CD4-positive, alpha-beta T cell (primary cell): ENCODE data around the gene ADAMTSL1. TPM values are rescaled to one million over a fixed set of nuclear protein-coding genes. Genes with fewer than 3 reads are reported as not detected.

Experiments
- ATAC-seq: fragments of 200-7000 bp; cut with Tn5 transposase; one replicate; pipeline ENCODE4 v1.10.0; 2022; ENCODE audit warnings: mild to moderate bottlenecking; ENCODE audit not compliant: poor library complexity
- CTCF ChIA-PET: fragments of 350-600 bp; sonication (Branson Sonifier 250); formaldehyde crosslinking; loops from one replicate; lab custom pipeline; 2021; ENCODE audit warnings: antibody characterized with exemption, inconsistent platforms; lab: Charles Lee
- POLR2A ChIA-PET: fragments of 350-600 bp; sonication (Branson Sonifier 250); formaldehyde crosslinking; loops from one replicate; lab custom pipeline; 2021; ENCODE audit warnings: antibody characterized with exemption, inconsistent platforms; lab: Charles Lee
- DNase-seq, 14 experiments: peaks; one replicate each; pipeline ENCODE4 v3.0.0-alpha.2; 2013 to 2020; ENCODE audit warnings: mixed read lengths in 2 of 14
- H3K27ac ChIP-seq, 2 donors: one replicate each; pipeline versions ENCODE4 v1.5.1 to v1.7.0; 2013; ENCODE audit warnings: low read length in 2 of 2, low read depth in 1 of 2, mild to moderate bottlenecking in 1 of 2
- H3K27me3 ChIP-seq, 2 experiments: 1 replicate in 1 of 2; 2 replicates in 1 of 2; pipeline versions ENCODE4 v1.6.1 to v1.7.0; 2013; ENCODE audit warnings: low read length in 2 of 2, control low read depth in 1 of 2, mild to moderate bottlenecking in 1 of 2, moderate library complexity in 1 of 2; ENCODE audit not compliant: insufficient read depth in 2 of 2, control insufficient read depth in 1 of 2
- H3K36me3 ChIP-seq: one replicate; pipeline ENCODE4 v1.6.1; 2013; ENCODE audit warnings: low read length, control low read depth; ENCODE audit not compliant: insufficient read depth
- H3K4me1 ChIP-seq: one replicate; pipeline ENCODE4 v1.6.1; 2013; ENCODE audit warnings: low read length, control low read depth; ENCODE audit not compliant: insufficient read depth
- H3K4me3 ChIP-seq: one replicate; pipeline ENCODE4 v1.5.1; 2013; ENCODE audit warnings: mild to moderate bottlenecking, low read length, moderate library complexity
- H3K9me3 ChIP-seq, 2 experiments: 1 replicate in 1 of 2; 2 replicates in 1 of 2; pipeline versions ENCODE4 v1.6.1 to v1.7.0; 2013; ENCODE audit warnings: low read length in 2 of 2, mild to moderate bottlenecking in 2 of 2, control low read depth in 1 of 2, moderate library complexity in 1 of 2; ENCODE audit not compliant: control insufficient read depth in 1 of 2, insufficient read depth in 1 of 2
- H3K27ac Mint-ChIP-seq: one replicate; pipeline ENCODE4 v1.8.0; 2020; ENCODE audit warnings: mixed read lengths
- H3K27me3 Mint-ChIP-seq: one replicate; pipeline ENCODE4 v1.8.0; 2021; ENCODE audit warnings: mixed read lengths
- H3K36me3 Mint-ChIP-seq: one replicate; pipeline ENCODE4 v1.8.0; 2021; ENCODE audit warnings: low read depth, mixed read lengths
- H3K4me1 Mint-ChIP-seq: one replicate; pipeline ENCODE4 v1.8.0; 2021; ENCODE audit warnings: low read depth, mixed read lengths
- H3K4me3 Mint-ChIP-seq: one replicate; pipeline ENCODE4 v1.8.0; 2020; ENCODE audit warnings: mild to moderate bottlenecking, mixed read lengths
- H3K9me3 Mint-ChIP-seq: one replicate; pipeline ENCODE4 v1.8.0; 2020; ENCODE audit warnings: mixed read lengths
- intact Hi-C, 2 experiments: fragments of 100-400 bp; cut with DNase I in 1 of 2; cut with micrococcal nuclease in 1 of 2; formaldehyde crosslinking; loops; one replicate each; pipeline versions ENCODE4 v1.15.1 to v1.9.0; 2023 to 2025; cut with DNase I, micrococcal nuclease
- total RNA-seq, 174 experiments: library from RNA in 2 of 174; stranded (reverse) in 2 of 174; gene quantifications; one replicate each; pipeline ENCODE4 v1.2.3 and lab custom pipeline; 2021 to 2026
- TF ChIP-seq, protein P1 (sequence below): fragments of 200-600 bp; IDR thresholded peaks from one replicate; pipeline ENCODE4 v1.8.0; 2022; ENCODE audit warnings: antibody characterized with exemption, mild to moderate bottlenecking

The ADAMTSL1 gene
- total RNA-seq, 2 experiments from 2014 or later = not detected

DNA sequence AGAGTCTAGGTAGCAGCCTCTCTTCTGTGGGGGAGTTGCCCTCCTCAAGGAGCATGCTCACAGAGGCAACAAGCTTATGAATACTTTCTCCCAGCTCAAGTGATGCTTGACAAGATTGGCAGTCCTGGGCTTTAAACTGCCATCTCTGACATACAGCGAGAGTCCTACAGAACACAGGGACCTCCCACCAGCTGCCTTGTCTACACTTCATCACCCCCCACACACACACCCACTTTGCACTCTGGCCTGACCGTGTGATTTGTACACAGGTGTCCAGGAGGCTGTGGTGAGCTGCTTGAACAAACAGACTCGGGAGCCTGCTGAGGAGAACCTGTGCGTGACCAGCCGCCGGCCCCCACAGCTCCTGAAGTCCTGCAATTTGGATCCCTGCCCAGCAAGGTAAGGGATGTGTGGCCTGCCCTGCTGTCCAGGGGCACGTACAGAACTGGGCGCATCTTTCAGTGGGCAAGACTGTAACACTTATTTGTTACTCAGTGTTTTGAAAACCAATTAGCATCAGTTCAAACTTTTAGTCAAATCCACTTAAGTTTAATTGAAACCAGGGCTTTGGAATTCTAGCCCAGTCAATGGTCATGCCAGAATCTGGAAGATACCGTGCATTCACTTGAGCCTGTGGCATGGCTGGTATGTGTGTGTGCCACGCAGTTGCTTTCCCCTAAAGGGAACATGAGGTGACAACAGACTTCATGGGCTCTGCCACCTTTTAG lies 247.5 kb downstream of the ADAMTSL1 start:
- CTCF ChIA-PET = no interaction called here
- ATAC-seq = no peak

DNA sequence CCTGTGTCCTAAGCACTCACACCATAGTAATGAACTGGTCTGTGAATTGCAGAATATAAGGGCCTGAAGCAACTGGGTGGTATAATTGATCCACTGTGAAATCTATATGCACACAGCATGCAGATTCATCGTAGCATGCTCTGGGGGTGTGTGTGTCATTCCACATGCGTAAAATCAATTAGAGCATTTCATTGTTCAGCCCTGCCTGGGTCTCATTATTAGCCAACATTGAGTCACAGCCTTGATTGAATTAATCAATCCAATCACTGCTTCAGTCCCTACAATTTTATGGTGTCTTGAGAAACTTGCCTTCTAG lies 248.0 kb downstream of the ADAMTSL1 start:
- Histone ChIP-seq H3K27ac (no peak overlapping the region), H3K27me3 (no peaks in the 10 kb centered on the region), H3K36me3 (no peaks in the 10 kb centered on the region), H3K4me3 (no peak overlapping the region), H3K9me3 (no peaks in the 10 kb centered on the region), H3K4me1 (no peaks in the 10 kb centered on the region)
- no peak overlapping the region for H3K27ac Mint-ChIP-seq
- DNase-seq = no peak
- CTCF ChIA-PET = no interaction called here
- intact Hi-C loops = no loop called here
- TF ChIP-seq, protein P1, sequence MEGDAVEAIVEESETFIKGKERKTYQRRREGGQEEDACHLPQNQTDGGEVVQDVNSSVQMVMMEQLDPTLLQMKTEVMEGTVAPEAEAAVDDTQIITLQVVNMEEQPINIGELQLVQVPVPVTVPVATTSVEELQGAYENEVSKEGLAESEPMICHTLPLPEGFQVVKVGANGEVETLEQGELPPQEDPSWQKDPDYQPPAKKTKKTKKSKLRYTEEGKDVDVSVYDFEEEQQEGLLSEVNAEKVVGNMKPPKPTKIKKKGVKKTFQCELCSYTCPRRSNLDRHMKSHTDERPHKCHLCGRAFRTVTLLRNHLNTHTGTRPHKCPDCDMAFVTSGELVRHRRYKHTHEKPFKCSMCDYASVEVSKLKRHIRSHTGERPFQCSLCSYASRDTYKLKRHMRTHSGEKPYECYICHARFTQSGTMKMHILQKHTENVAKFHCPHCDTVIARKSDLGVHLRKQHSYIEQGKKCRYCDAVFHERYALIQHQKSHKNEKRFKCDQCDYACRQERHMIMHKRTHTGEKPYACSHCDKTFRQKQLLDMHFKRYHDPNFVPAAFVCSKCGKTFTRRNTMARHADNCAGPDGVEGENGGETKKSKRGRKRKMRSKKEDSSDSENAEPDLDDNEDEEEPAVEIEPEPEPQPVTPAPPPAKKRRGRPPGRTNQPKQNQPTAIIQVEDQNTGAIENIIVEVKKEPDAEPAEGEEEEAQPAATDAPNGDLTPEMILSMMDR = no peak
- H3K27me3 Mint-ChIP-seq = no peaks in the 10 kb centered on the region
- POLR2A ChIA-PET = no interaction called here
- no peak for ATAC-seq
- H3K9me3 Mint-ChIP-seq = no peaks in the 10 kb centered on the region
- no peaks in the 10 kb centered on the region for H3K4me1 Mint-ChIP-seq
- H3K36me3 Mint-ChIP-seq = no peaks in the 10 kb centered on the region
- no peak overlapping the region for H3K4me3 Mint-ChIP-seq

More for the DNA sequence above, 247.5 kb downstream of the ADAMTSL1 start:
- no peak overlapping the region for H3K4me3 Mint-ChIP-seq
- TF ChIP-seq, protein P1 = no peak
- Histone ChIP-seq H3K27me3 (no peaks in the 10 kb centered on the region), H3K4me1 (no peaks in the 10 kb centered on the region), H3K36me3 (no peaks in the 10 kb centered on the region), H3K27ac (no peak overlapping the region), H3K4me3 (no peak overlapping the region), H3K9me3 (no peaks in the 10 kb centered on the region)
- H3K9me3 Mint-ChIP-seq = no peaks in the 10 kb centered on the region
- no peaks in the 10 kb centered on the region for H3K36me3 Mint-ChIP-seq
- no peak for DNase-seq
- no peaks in the 10 kb centered on the region for H3K4me1 Mint-ChIP-seq
- H3K27ac Mint-ChIP-seq = no peak overlapping the region
- POLR2A ChIA-PET = no interaction called here
- no peaks in the 10 kb centered on the region for H3K27me3 Mint-ChIP-seq
- intact Hi-C loops = no loop called here

DNA sequence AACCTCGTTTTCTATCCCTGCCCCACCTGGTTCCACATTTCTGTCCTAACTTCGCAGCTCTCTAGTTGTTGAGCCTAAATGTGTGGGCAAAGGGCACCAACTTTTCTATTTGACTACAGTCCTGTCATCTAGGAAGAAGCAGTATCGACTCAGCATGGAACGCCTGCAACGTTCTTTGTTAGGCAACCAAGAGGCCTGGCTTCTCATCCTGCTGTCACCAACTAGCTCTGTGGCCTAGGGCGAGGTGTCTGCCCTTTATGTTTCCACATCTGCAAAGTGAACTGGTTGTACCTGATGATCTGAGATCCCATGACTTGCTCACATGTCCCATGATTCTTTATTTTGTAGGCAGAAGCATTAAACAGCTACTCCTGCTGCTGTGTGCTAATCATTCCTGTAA lies 248.9 kb downstream of the ADAMTSL1 start:
- Mint-ChIP-seq H3K27me3 (no peaks in the 10 kb centered on the region), H3K27ac (no peak overlapping the region), H3K4me1 (no peaks in the 10 kb centered on the region), H3K4me3 (no peak overlapping the region), H3K9me3 (no peaks in the 10 kb centered on the region), H3K36me3 (no peaks in the 10 kb centered on the region)
- Histone ChIP-seq H3K4me3 (no peak overlapping the region), H3K27ac (no peak overlapping the region), H3K4me1 (no peaks in the 10 kb centered on the region), H3K27me3 (no peaks in the 10 kb centered on the region), H3K36me3 (no peaks in the 10 kb centered on the region), H3K9me3 (no peaks in the 10 kb centered on the region)
- no peak for ATAC-seq
- DNase-seq = no peak
- intact Hi-C loops = no loop called here
- ChIA-PET CTCF (no interaction called here), POLR2A (no interaction called here)
- TF ChIP-seq, protein P1 = no peak
